ENCODE data around the gene TRMT112. TPM values are rescaled to one million over a fixed set of nuclear protein-coding genes. Genes with fewer than 3 reads are reported as not detected.
A peak's percentile ranks its signal among the peaks of the same experiment; 100 is the strongest.

Gene TRMT112
- total RNA-seq, 1 experiment from 2014 or later: 503 TPM

- no peak for DNase-seq (ENCODE audit: low spot score)
Observed at GRCh38 chr11:64292460-64293254, 24.7 kb downstream of the TRMT112 start.

DNA sequence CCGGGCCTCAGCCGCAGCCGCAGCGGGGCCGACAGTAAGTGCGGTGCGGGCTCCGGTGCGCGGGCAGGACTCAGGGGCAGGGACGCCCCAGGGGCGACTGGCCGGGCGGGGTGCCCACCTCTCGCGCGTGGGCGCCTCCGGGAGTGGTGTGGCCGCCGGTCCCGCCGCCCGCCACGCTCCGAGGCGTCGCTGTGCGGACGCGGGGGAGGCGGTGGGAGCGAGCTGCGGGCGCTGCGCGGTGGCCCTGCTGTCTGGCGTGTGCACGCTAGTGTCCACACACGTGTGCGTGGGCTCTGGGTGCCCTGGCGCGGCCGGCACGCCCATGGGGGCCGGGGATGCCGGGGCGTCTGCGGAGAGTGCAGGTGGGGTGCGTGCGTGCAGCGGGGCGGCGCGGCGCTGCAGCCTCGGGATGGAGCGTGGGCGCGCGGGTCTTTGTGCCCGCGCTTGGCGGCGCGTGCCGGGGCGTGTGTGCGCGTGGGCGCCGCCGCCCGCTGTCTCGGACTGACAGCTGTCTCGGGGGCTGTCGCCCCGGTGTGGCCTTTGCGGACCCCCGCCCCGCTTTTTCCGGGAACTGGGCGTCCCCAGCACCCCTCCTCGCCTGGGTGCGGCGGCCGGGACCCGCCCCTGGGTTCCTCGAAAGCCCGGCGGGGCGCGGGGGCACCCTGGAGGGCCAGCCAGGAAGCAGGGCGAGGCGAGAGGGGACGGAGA, 25.5 kb downstream of the TRMT112 start:
- no peak for DNase-seq (ENCODE audit: low spot score)

GRCh38 chr11:64291262-64291751, 26.1 kb downstream of the TRMT112 start, which contains the start of gene KCNK4:
Gene KCNK4 (plus strand): TSS chr11:64291302. CDS start chr11:64293019, 1,717 bp downstream.
- no peak for DNase-seq (ENCODE audit: low spot score)

DNA sequence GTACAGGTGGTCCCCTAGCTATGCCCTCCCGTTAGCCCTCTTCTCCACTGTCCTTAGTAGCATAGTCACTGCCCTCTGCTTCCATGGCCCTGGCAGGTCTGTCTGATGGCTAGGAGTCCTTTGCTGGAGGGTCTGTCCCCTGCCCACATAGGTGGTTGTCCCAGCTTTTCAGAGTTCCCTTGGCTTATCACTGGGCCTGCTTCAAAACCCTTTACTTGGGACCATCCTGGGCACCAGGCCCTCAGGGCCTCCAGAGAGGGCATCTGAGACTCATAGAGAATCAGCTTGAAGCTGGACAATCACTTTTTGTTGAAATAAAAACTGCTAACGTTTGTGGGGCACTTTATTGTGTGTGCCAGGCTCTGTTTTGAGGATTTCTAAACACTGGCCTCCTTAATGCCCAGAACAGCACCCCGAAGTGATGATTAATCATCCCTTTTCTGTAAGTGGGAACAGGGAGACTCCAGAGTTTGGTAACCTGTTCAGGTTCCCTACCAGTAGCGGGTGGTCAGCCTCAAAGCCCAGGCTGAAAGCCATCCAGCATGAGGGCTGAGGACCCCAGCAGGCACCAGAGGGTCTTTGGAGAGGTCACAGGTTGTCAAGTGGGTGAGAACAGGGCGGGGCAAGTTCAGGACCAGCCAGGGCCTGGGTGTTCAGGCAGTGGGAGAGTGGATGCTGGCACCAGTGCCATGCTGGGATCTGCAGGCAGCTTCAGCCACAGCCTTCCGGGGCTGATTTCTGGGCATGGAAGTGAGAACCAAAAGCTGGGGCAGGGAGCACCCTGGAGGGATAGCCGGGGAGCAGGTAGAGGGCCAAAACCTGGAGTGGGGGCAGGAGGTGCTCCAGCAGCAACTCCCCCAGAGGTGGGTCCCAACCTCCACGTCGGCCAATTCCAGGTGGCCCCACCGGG, 26.8 kb downstream of the TRMT112 start:
- no peak for DNase-seq (ENCODE audit: low spot score)

DNA sequence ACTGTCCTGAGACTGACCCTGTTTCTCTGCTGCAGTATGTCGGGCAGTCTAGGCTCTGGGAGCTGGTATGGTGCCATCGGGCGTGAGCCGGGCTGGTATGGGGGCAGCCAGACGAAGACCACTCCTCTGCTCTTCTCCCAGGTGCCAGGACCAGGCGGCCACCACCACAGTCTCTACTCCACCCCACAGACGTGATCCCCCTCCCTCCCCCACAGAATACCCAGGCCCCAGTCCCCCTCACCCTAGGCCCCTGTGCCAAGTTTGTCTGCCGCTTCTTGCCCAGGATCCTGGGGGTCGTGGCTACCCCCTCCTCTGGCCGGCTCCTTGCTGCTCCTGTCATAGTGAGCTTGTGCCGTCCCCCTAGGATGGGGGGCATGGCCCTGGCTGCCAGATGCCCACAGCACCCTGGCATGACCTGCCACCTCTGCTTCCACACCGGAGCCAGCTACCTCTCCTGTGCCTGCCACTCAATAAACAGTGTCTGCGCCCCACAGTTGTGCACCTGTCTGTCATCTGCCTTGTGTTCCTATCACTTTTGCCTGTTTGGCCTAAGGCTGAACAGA, 28.3 kb downstream of the TRMT112 start:
- no peak for DNase-seq (ENCODE audit: low spot score)

GRCh38 chr11:64288353-64288750, 29.0 kb downstream of the TRMT112 start:
- DNase-seq (ENCODE audit: low spot score): no peak

GRCh38 chr11:64287676-64288352, 29.5 kb downstream of the TRMT112 start:
- DNase-seq (ENCODE audit: low spot score): no peak

DNA sequence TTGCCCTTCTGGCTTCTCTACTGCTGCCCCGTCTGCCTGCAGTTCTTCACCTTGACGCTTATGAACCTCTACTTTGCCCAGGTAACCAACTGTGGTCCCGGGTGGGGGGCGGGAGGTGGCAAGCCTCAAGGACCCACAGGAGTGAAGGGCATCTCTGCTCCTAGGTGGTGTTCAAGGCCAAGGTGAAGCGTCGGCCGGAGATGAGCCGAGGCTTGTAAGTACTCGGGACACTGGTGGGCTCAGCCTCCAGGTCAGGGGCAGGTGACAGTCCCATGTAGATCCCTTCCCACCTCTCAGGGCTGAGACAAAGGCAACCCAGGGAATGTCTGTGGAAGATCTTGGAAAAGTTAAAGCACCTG, 30.6 kb downstream of the TRMT112 start:
- no peak for DNase-seq (ENCODE audit: low spot score)

DNA sequence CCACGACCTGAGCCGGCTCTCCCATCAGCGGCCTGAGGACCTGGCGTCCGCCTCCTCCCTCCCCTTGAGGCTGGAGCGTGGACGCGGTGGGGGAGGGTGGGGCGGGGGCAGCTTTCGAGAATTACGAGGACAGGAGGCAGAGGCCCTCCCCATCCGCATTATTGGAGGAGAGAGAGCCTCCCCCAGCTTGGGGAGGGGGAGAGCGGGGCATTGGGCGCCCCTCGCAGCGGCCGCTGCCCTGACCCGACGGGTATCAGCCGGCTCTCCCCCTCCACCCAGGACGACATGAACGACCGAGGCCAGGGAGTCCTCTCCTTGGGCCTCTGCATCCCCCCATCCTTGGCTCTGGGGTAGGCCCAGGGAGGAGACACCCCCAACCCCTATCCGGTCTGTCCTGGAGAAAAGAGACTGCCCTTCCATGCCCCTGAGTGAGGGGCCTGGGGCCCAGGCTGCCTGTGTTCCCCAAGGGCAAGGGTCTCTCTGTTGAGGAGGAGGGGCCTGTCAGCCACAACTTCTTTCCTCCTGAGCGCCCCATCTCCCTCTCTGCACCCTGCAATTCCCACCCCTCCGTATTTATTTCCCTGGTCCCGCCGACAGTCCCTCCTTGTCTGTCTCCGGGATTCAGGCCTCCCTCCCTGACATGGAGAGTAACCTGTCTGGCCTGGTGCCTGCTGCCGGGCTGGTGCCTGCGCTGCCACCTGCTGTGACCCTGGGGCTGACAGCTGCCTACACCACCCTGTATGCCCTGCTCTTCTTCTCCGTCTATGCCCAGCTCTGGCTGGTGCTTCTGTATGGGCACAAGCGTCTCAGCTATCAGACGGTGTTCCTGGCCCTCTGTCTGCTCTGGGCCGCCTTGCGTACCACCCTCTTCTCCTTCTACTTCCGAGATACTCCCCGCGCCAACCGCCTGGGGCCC, 31.2 kb downstream of the TRMT112 start:
- DNase-seq (ENCODE audit: low spot score): peak; percentile 61

GRCh38 chr11:64284962-64285884, 32.1 kb downstream of the TRMT112 start, which contains the start of gene GPR137:
Gene GPR137 (plus strand): TSS chr11:64285848. CDS start chr11:64286525, 677 bp downstream.
- DNase-seq (ENCODE audit: low spot score): peak; percentile 85

DNA sequence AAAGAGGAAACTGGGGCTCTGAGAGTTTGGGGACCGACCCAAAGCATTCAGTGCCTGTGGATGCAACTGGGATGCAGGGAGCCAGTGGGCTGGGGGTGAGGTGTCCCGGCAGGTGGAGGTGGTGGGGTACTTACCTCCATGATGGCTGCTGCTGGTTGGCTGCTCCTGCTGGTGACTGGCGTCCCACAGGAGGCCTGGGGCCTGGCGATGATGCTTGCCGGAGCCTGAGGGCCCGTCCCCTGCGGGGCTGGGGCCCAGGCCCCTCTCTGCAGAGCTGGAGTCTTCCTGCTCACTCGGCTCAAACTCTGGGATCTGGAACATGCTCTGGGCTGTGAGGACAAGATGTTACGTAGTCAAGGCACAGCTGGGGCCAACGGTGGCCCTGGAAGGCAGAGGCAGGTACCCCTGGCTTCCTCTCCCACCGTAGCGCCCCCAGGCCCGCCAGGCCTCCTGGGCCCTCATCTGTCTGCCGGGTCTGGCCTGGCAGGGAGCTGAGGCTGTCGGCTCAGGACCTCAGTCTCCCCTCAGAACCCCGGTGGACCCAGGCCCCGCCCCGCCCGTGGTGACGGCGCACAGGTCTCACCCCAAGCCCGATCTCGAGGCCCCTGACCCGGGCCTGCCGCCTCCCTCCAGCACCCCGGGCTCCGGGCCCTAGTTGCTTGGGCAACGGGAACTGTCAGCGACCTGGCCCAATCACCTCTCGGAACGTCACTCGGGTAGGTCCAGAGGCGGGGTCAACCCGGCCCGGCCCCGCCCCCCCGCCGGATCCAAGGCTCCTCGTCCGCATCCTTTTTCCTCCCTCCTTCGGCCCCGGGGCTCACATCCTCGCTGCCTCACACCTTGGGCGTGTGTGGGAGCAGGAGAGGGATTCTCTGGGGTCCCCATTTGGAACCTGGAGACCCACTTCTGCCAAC, 33.1 kb downstream of the TRMT112 start, which contains the start of gene BAD:
Gene BAD, minus strand, starts transcription at position 618 of the 914 bp plus-strand sequence. Its CDS starts 297 bp downstream, at position 321.
- DNase-seq (ENCODE audit: low spot score): peak; percentile 97

GRCh38 chr11:64283092-64283491, 34.3 kb downstream of the TRMT112 start:
- no peak for DNase-seq (ENCODE audit: low spot score)

GRCh38 chr11:64281957-64282770, 35.2 kb downstream of the TRMT112 start:
- DNase-seq (ENCODE audit: low spot score): no peak

DNA sequence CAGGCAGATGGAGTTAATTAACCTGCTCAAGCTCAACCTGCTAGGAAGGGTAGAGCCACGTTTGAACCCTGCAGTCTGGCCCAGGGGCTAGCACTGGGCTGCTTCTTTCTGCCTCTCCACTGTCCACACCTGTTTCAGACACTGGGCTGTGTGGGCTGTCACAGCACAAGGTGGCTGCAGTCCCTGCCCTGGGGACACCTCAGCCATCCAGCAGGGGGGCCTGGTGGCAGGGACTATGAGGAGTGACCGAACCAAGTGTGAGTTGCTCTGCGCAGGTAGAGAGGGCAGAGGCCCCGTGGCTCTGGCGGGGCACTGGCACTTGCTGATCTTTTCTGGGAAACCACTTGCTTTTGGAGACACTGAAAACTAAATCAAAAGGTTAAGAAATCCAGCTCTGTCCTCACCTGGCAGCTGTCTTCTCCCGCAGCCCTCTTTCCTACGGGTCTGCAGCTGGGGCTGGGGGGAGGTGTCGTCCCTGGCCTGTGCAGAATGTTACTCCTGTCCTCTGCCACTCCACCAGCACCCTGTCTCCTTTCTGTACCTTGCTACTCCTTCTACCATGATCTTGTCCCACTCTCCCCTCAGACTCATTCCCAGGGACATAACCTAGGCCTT, 38.7 kb downstream of the TRMT112 start:
- no peak for DNase-seq (ENCODE audit: low spot score)

GRCh38 chr11:64276653-64277431, 40.5 kb downstream of the TRMT112 start:
- DNase-seq (ENCODE audit: low spot score): no peak
